Activated gamma-delta T cell treated with Interleukin-2 at 50 U/mL for 16 hours (primary cell): Measurements from ENCODE around the gene CLEC4M.
A peak's percentile ranks its signal among the peaks of the same experiment; 100 is the strongest.
"Not testable (repeated sequence)": the region's sequence is repeated elsewhere in the genome, so short reads cannot be mapped to it uniquely, and the experiment has no call there.

Experiments used
- DNase-seq: peaks from one replicate; pipeline ENCODE4 v3.0.0-alpha.2; 2020

Gene CLEC4M

GRCh38 chr19:7778081-7778480, 15.0 kb downstream of the CLEC4M start:
- no peak for DNase-seq

GRCh38 chr19:7779631-7780486, 16.8 kb downstream of the CLEC4M start:
- no peak for DNase-seq

- no peak for DNase-seq
Observed at GRCh38 chr19:7781157-7781556, 18.1 kb downstream of the CLEC4M start.

GRCh38 chr19:7783991-7784423, 21.0 kb downstream of the CLEC4M start:
- DNase-seq = no peak

- no peak for DNase-seq
Observed at GRCh38 chr19:7784856-7785255, 21.8 kb downstream of the CLEC4M start.

GRCh38 chr19:7787141-7787540, 24.1 kb downstream of the CLEC4M start:
- no peak for DNase-seq

GRCh38 chr19:7787602-7788177, 24.6 kb downstream of the CLEC4M start:
- no peak for DNase-seq

GRCh38 chr19:7788178-7788932, 25.3 kb downstream of the CLEC4M start:
- DNase-seq = no peak

GRCh38 chr19:7788933-7789323, 25.9 kb downstream of the CLEC4M start:
- DNase-seq = no peak

- no peak for DNase-seq
Observed at GRCh38 chr19:7789447-7789846, 26.4 kb downstream of the CLEC4M start.

- no peak for DNase-seq
Observed at GRCh38 chr19:7790416-7790815, 27.4 kb downstream of the CLEC4M start.

- DNase-seq = no peak
Observed at GRCh38 chr19:7792281-7792680, 29.2 kb downstream of the CLEC4M start.

GRCh38 chr19:7792701-7793100, 29.7 kb downstream of the CLEC4M start:
- DNase-seq = not testable (repeated sequence)

GRCh38 chr19:7793493-7793892, 30.4 kb downstream of the CLEC4M start:
- DNase-seq = no peak

- DNase-seq = no peak
Observed at GRCh38 chr19:7795555-7796161, 32.6 kb downstream of the CLEC4M start.

GRCh38 chr19:7799640-7800355, 36.8 kb downstream of the CLEC4M start:
- peak; percentile 44 for DNase-seq

- no peak for DNase-seq
Observed at GRCh38 chr19:7801020-7801570, 38.1 kb downstream of the CLEC4M start.

GRCh38 chr19:7806234-7806633, 43.2 kb downstream of the CLEC4M start:
- DNase-seq = no peak

- DNase-seq = no peak
Observed at GRCh38 chr19:7806876-7807275, 43.8 kb downstream of the CLEC4M start.

- DNase-seq = no peak
Observed at GRCh38 chr19:7808108-7808507, 45.1 kb downstream of the CLEC4M start.

GRCh38 chr19:7811989-7812388, 48.9 kb downstream of the CLEC4M start:
- DNase-seq = no peak

- DNase-seq = no peak
Observed at GRCh38 chr19:7815325-7815724, 52.3 kb downstream of the CLEC4M start.
